GM23338 (cell line): Measurements from ENCODE around the gene CUEDC1. TPM values are rescaled to one million over a fixed set of nuclear protein-coding genes. Genes with fewer than 3 reads are reported as not detected.

Source experiments
- ATAC-seq: fragments of 200-7000 bp; cut with Tn5 transposase; 3 replicates; pipeline ENCODE4 v1.9.1; 2020
- DNase-seq: peaks from one replicate; pipeline ENCODE4 v3.0.0-alpha.2; 2015; ENCODE audit warnings: low spot score
- H2AFZ ChIP-seq: fragments of 200-600 bp; sonication (generic); 2 replicates; pipeline ENCODE4 v1.8.0; 2016; ENCODE audit warnings: antibody characterized with exemption, mild to moderate bottlenecking, moderate library complexity
- H3F3A ChIP-seq: fragments of 200-600 bp; sonication (generic); replicated peaks from 2 replicates; pipeline ENCODE4 v1.8.0; 2017; ENCODE audit warnings: antibody characterized with exemption, mixed run types, low read depth
- H3K27ac ChIP-seq: fragments of 200-600 bp; sonication (generic); 2 replicates; pipeline ENCODE4 v1.6.1; 2016; ENCODE audit warnings: low read depth
- H3K27me3 ChIP-seq: fragments of 200-600 bp; sonication (generic); 2 replicates; pipeline ENCODE4 v1.8.0; 2016; ENCODE audit warnings: mild to moderate bottlenecking, mixed run types, moderate library complexity; ENCODE audit not compliant: insufficient read depth
- H3K36me3 ChIP-seq: fragments of 200-600 bp; sonication (generic); 2 replicates; pipeline ENCODE4 v1.8.0; 2016; ENCODE audit warnings: mild to moderate bottlenecking; ENCODE audit not compliant: insufficient read depth
- H3K4me1 ChIP-seq: fragments of 200-600 bp; sonication (generic); 2 replicates; pipeline ENCODE4 v1.8.0; 2016; ENCODE audit warnings: mild to moderate bottlenecking, moderate library complexity; ENCODE audit not compliant: insufficient read depth
- H3K4me2 ChIP-seq: fragments of 200-600 bp; sonication (generic); 2 replicates; pipeline ENCODE4 v1.7.1; 2017; ENCODE audit warnings: mixed run types
- H3K4me3 ChIP-seq: fragments of 200-600 bp; sonication (generic); 2 replicates; pipeline ENCODE4 v1.6.1; 2016; ENCODE audit warnings: mixed run types
- H3K79me2 ChIP-seq: fragments of 200-600 bp; sonication (generic); replicated peaks from 2 replicates; pipeline ENCODE4 v1.8.0; 2017; ENCODE audit warnings: mild to moderate bottlenecking; ENCODE audit not compliant: insufficient read depth
- H3K9me2 ChIP-seq: fragments of 200-600 bp; sonication (generic); 2 replicates; pipeline ENCODE4 v1.8.0; 2017; ENCODE audit not compliant: insufficient read depth
- H4K20me1 ChIP-seq: fragments of 200-600 bp; sonication (generic); replicated peaks from 2 replicates; pipeline ENCODE4 v1.8.0; 2017; ENCODE audit warnings: mild to moderate bottlenecking; ENCODE audit not compliant: insufficient read depth
- H3K27ac Mint-ChIP-seq: 2 replicates; pipeline ENCODE4 v1.8.0; 2020; ENCODE audit warnings: inconsistent platforms, mild to moderate bottlenecking, moderate library complexity, mixed read lengths
- H3K27me3 Mint-ChIP-seq: 3 replicates; pipeline ENCODE4 v1.8.0; 2022; ENCODE audit warnings: low read depth, mild to moderate bottlenecking, moderate library complexity, mixed read lengths, inconsistent platforms; ENCODE audit not compliant: insufficient read depth, poor library complexity
- H3K36me3 Mint-ChIP-seq: 3 replicates; pipeline ENCODE4 v1.8.0; 2021; ENCODE audit warnings: low read depth, mild to moderate bottlenecking, inconsistent platforms, moderate library complexity, mixed read lengths
- H3K4me1 Mint-ChIP-seq: 3 replicates; pipeline ENCODE4 v1.8.0; 2020; ENCODE audit warnings: mild to moderate bottlenecking, inconsistent platforms, mixed read lengths
- H3K4me3 Mint-ChIP-seq: 3 replicates; pipeline ENCODE4 v1.8.0; 2021; ENCODE audit warnings: moderate library complexity, mild to moderate bottlenecking, inconsistent platforms, mixed read lengths
- H3K9me3 Mint-ChIP-seq: 3 replicates; pipeline ENCODE4 v1.8.0; 2020; ENCODE audit warnings: moderate library complexity, mild to moderate bottlenecking, inconsistent platforms, mixed read lengths
- CREB1 ChIP-seq: fragments of 250-450 bp; sonication (Bioruptor Pico); IDR thresholded peaks from 2 replicates; pipeline ENCODE4 v1.5.0; 2020; ENCODE audit warnings: low read depth, mild to moderate bottlenecking, moderate library complexity
- CTCF ChIP-seq, 2 experiments: fragments of 200-600 bp in 1 of 2; sonication (generic) in 1 of 2; conservative IDR thresholded peaks; 2 replicates each; pipeline versions ENCODE4 v1.5.1 to v1.6.1; 2016 to 2017; ENCODE audit warnings: antibody characterized with exemption in 2 of 2, low read depth in 2 of 2, mild to moderate bottlenecking in 2 of 2, moderate library complexity in 1 of 2
- ETS1 ChIP-seq: IDR thresholded peaks from 2 replicates; pipeline ENCODE4 v1.6.1; 2016; ENCODE audit warnings: antibody characterized with exemption
- EZH2 ChIP-seq: fragments of 200-600 bp; sonication (generic); IDR thresholded peaks from one replicate; pipeline ENCODE4 v1.8.0; 2017; ENCODE audit warnings: antibody characterized with exemption, mild to moderate bottlenecking, low read depth; ENCODE audit not compliant: unreplicated experiment
- EZH2phosphoT487 ChIP-seq: fragments of 200-600 bp; sonication (generic); IDR thresholded peaks from one replicate; pipeline ENCODE4 v1.8.1; 2018; ENCODE audit warnings: antibody characterized with exemption; ENCODE audit not compliant: unreplicated experiment
- JUNB ChIP-seq: IDR thresholded peaks from one replicate; pipeline ENCODE4 v1.6.1; 2016; ENCODE audit warnings: antibody characterized with exemption; ENCODE audit not compliant: unreplicated experiment
- NANOG ChIP-seq: IDR thresholded peaks from 2 replicates; pipeline ENCODE4 v1.6.1; 2016; ENCODE audit warnings: antibody characterized with exemption, borderline replicate concordance
- POLR2AphosphoS5 ChIP-seq: IDR thresholded peaks from 2 replicates; pipeline ENCODE4 v1.6.1; 2016; ENCODE audit warnings: antibody characterized with exemption, low read depth
- REST ChIP-seq: IDR thresholded peaks from one replicate; pipeline ENCODE4 v1.6.1; 2018; ENCODE audit warnings: antibody characterized with exemption; ENCODE audit not compliant: unreplicated experiment
- STAT1 ChIP-seq: IDR thresholded peaks from one replicate; pipeline ENCODE4 v1.6.1; 2016; ENCODE audit warnings: antibody characterized with exemption; ENCODE audit not compliant: unreplicated experiment
- ZNF114 ChIP-seq: fragments of 250-450 bp; sonication (Bioruptor Pico); IDR thresholded peaks from 2 replicates; pipeline ENCODE4 v1.5.0; 2020; ENCODE audit warnings: mild to moderate bottlenecking, moderate library complexity
- ZNF331 ChIP-seq: fragments of 250-450 bp; sonication (Bioruptor Pico); IDR thresholded peaks from 2 replicates; pipeline ENCODE4 v1.5.0; 2020; ENCODE audit warnings: low read depth, mild to moderate bottlenecking, moderate library complexity
- ZNF462 ChIP-seq: fragments of 250-450 bp; sonication (Bioruptor Pico); IDR thresholded peaks from 2 replicates; pipeline ENCODE4 v1.5.0; 2020; ENCODE audit warnings: mild to moderate bottlenecking, moderate library complexity
- polyA plus RNA-seq: library from polyadenylated mRNA; unstranded; fragments of >200 nt; fragmentation: Nextera tagmentation; extraction: Ambion mirVana; gene quantifications from 2 replicates; pipeline ENCODE4 v1.2.1, GENCODE V29; 2016
- total RNA-seq: library from RNA; depleted of rRNA; stranded (reverse); fragments of >200 nt; shearing (Covaris generic); gene quantifications from 2 replicates; pipeline ENCODE4 v1.2.3, GENCODE V29; 2014

Gene CUEDC1
- total and polyA plus RNA-seq, 2 experiments from 2014 or later, result 3.0 to 7.7 TPM

GRCh38 chr17:57889252-57889651, 66.0 kb downstream of the CUEDC1 start:
- Mint-ChIP-seq H3K36me3 (no peaks in the 10 kb centered on the region), H3K4me3 (no peak overlapping the region), H3K27me3 (peaks cover 12% of the 10 kb centered on the region), H3K27ac (no peak overlapping the region), H3K9me3 (no peaks in the 10 kb centered on the region; the same call in 2 of the 3 replicates), H3K4me1 (peaks cover 12% of the 10 kb centered on the region)
- Histone ChIP-seq H3K4me2 (no peak overlapping the region), H3K27ac (no peak overlapping the region), H3F3A (no peaks in the 10 kb centered on the region), H3K36me3 (no peaks in the 10 kb centered on the region), H2AFZ (no peak overlapping the region), H3K4me3 (no peak overlapping the region), H3K4me1 (peaks cover 13% of the 10 kb centered on the region), H3K9me2 (0 out of 2 replicates have a peak, but pooled peaks cover 3% of the 10 kb centered on the region), H3K79me2 (no peaks in the 10 kb centered on the region), H3K27me3 (no peaks in the 10 kb centered on the region), H4K20me1 (no peaks in the 10 kb centered on the region)
- no peak for TF ChIP-seq ZNF331 (CRISPR knock-in tag)
- TF ChIP-seq ETS1, result no peak
- TF ChIP-seq CREB1 (CRISPR knock-in tag), result no peak
- TF ChIP-seq EZH2phosphoT487, result no peak
- TF ChIP-seq EZH2, result no peak
- TF ChIP-seq POLR2AphosphoS5, result no peak
- no peak for TF ChIP-seq JUNB
- no peak for TF ChIP-seq REST
- TF ChIP-seq CTCF (conservative IDR thresholded peaks at IDR 0.05; ENCODE audit: low read depth in 2 of 2), result no peak
- TF ChIP-seq STAT1, result no peak
- TF ChIP-seq ZNF114 (CRISPR knock-in tag), result no peak
- TF ChIP-seq NANOG, result no peak
- no peak for TF ChIP-seq ZNF462
- no peak for DNase-seq
- no peak for ATAC-seq
